Osteoblast (primary cell): ENCODE results near the gene GRM1. TPM values are rescaled to one million over a fixed set of nuclear protein-coding genes. Genes with fewer than 3 reads are reported as not detected.
"Not testable (repeated sequence)": the region's sequence is repeated elsewhere in the genome, so short reads cannot be mapped to it uniquely, and the experiment has no call there.

Experiments used
- DNase-seq: peaks from one replicate; pipeline ENCODE4 v3.0.0; 2011; ENCODE audit warnings: low spot score, mixed read lengths; ENCODE audit not compliant: insufficient read length; ENCODE audit errors: missing footprints
- H2AFZ ChIP-seq: 2 replicates; pipeline ENCODE4 v1.6.0; 2011; ENCODE audit warnings: mild to moderate bottlenecking, low read length
- H3K27ac ChIP-seq: 2 replicates; pipeline ENCODE4 v1.5.1; 2011; ENCODE audit warnings: mild to moderate bottlenecking, low read depth, low read length, moderate library complexity
- H3K27me3 ChIP-seq: 2 replicates; pipeline ENCODE4 v1.6.0; 2012; ENCODE audit warnings: mild to moderate bottlenecking, control low read depth, inconsistent platforms, low read length, moderate library complexity; ENCODE audit not compliant: insufficient read depth
- H3K36me3 ChIP-seq: 2 replicates; pipeline ENCODE4 v1.5.1; 2011; ENCODE audit warnings: mild to moderate bottlenecking, low read length, control low read depth, moderate library complexity; ENCODE audit not compliant: insufficient read depth
- H3K4me1 ChIP-seq: 2 replicates; pipeline ENCODE4 v1.5.1; 2011; ENCODE audit warnings: mild to moderate bottlenecking, low read length, control low read depth, moderate library complexity; ENCODE audit not compliant: insufficient read depth
- H3K4me2 ChIP-seq: 2 replicates; pipeline ENCODE4 v1.6.0; 2011; ENCODE audit warnings: mild to moderate bottlenecking, low read length; ENCODE audit not compliant: insufficient read depth
- H3K4me3 ChIP-seq: fragments of 200-600 bp; sonication (generic); 3 replicates; pipeline ENCODE4 v1.5.1; 2012; ENCODE audit warnings: mild to moderate bottlenecking, low read length, inconsistent platforms; ENCODE audit not compliant: insufficient read depth
- H3K79me2 ChIP-seq: 2 replicates; pipeline ENCODE4 v1.6.0; 2012; ENCODE audit warnings: mild to moderate bottlenecking, low read length, control low read depth, inconsistent platforms; ENCODE audit not compliant: insufficient read depth
- H3K9me3 ChIP-seq: 2 replicates; pipeline ENCODE4 v1.5.1; 2011; ENCODE audit warnings: low read depth, low read length, control low read depth
- H4K20me1 ChIP-seq: 2 replicates; pipeline ENCODE4 v1.6.0; 2012; ENCODE audit warnings: mild to moderate bottlenecking, low read length, control low read depth; ENCODE audit not compliant: insufficient read depth
- CTCF ChIP-seq: IDR thresholded peaks from 2 replicates; pipeline ENCODE4 v1.5.1; 2011; ENCODE audit warnings: mild to moderate bottlenecking, low read depth, low read length, moderate library complexity; ENCODE audit errors: extremely low read depth
- total RNA-seq: library from RNA; depleted of rRNA; stranded (reverse); fragments of >200 nt; gene quantifications from 2 replicates; pipeline ENCODE4 v1.2.3, GENCODE V29; 2012

The GRM1 gene
- total RNA-seq, 1 donor = under 0.01 TPM

DNA sequence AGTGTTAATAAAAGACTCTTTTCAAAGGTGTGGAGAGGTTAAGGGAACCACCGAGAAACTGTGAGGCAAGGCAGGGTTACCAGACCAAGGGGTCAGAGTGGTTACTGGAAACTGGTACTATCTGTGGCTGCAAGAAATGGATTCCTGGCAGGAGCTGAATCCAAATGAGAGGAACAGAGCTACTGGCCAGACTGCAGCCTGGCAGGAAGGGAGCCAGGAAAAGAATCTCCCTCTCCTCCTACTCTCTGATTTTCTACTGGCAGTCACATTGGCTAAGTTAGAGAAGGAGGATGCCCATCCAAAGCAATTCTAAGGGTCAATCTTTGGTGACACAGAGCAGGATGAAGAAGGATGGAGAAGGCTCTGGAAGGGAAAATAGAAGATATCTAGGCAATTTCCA, 211.5 kb downstream of the GRM1 start:
- no peak for DNase-seq
- Histone ChIP-seq H3K27me3 (no peaks in the 10 kb centered on the region), H4K20me1 (no peaks in the 10 kb centered on the region), H3K4me2 (no peak overlapping the region), H3K79me2 (no peaks in the 10 kb centered on the region), H3K36me3 (no peaks in the 10 kb centered on the region), H3K27ac (no peak overlapping the region), H3K4me1 (no peaks in the 10 kb centered on the region), H3K9me3 (no peaks in the 10 kb centered on the region), H2AFZ (no peak overlapping the region), H3K4me3 (no peak overlapping the region)
- no peak for TF ChIP-seq CTCF

GRCh38 chr6:146240807-146241206, 211.9 kb downstream of the GRM1 start:
- Histone ChIP-seq H4K20me1 (no peaks in the 10 kb centered on the region), H3K4me2 (no peak overlapping the region), H3K4me1 (no peaks in the 10 kb centered on the region), H3K9me3 (no peaks in the 10 kb centered on the region), H3K27me3 (no peaks in the 10 kb centered on the region), H3K36me3 (no peaks in the 10 kb centered on the region), H3K4me3 (no peak overlapping the region), H3K79me2 (no peaks in the 10 kb centered on the region), H3K27ac (no peak overlapping the region), H2AFZ (no peak overlapping the region)
- DNase-seq = peak; percentile 44
- no peak for TF ChIP-seq CTCF

- H4K20me1 ChIP-seq, H3K27ac ChIP-seq, H3K4me3 ChIP-seq, H3K4me2 ChIP-seq, H3K27me3 ChIP-seq, H3K36me3 ChIP-seq, H2AFZ ChIP-seq, H3K4me1 ChIP-seq, H3K9me3 ChIP-seq, DNase-seq, H3K79me2 ChIP-seq: not testable (repeated sequence)
These were observed 214.8 kb downstream of the GRM1 start for GRCh38 chr6:146243646-146244045.

GRCh38 chr6:146244630-146245143, 215.8 kb downstream of the GRM1 start:
- Histone ChIP-seq H3K4me3 (no peak overlapping the region), H3K36me3 (no peaks in the 10 kb centered on the region), H3K79me2 (no peaks in the 10 kb centered on the region)

More at GRCh38 chr6:146244630-146245143, 215.8 kb downstream of the GRM1 start:
- Histone ChIP-seq H3K9me3 (no peaks in the 10 kb centered on the region), H2AFZ (no peak overlapping the region), H3K27me3 (no peaks in the 10 kb centered on the region), H3K4me2 (no peak overlapping the region), H3K4me1 (no peaks in the 10 kb centered on the region), H4K20me1 (no peaks in the 10 kb centered on the region), H3K27ac (no peak overlapping the region)
- TF ChIP-seq CTCF = no peak
- no peak for DNase-seq
